DOHH2 (cell line): ENCODE measurements around the gene DNAJC18.

Source experiments
- H3F3A ChIP-seq: fragments of 200-600 bp; sonication (generic), shearing (Covaris generic); 2 replicates; pipeline ENCODE4 v1.6.0; 2016; ENCODE audit warnings: antibody characterized with exemption, mild to moderate bottlenecking; ENCODE audit not compliant: control insufficient read depth, insufficient read depth
- H3K27ac ChIP-seq: fragments of 200-600 bp; sonication (generic); 2 replicates; pipeline ENCODE4 v1.5.1; 2014; ENCODE audit warnings: low read depth, mild to moderate bottlenecking, low read length, moderate library complexity
- H3K27me3 ChIP-seq: fragments of 200-600 bp; sonication (generic); 2 replicates; pipeline ENCODE4 v1.6.1; 2014; ENCODE audit warnings: mild to moderate bottlenecking, low read length, mixed read lengths; ENCODE audit not compliant: control insufficient read depth
- H3K36me3 ChIP-seq: fragments of 200-600 bp; sonication (generic); 2 replicates; pipeline ENCODE4 v1.6.1; 2014; ENCODE audit warnings: mild to moderate bottlenecking, low read length, moderate library complexity, mixed read lengths; ENCODE audit not compliant: control insufficient read depth
- H3K4me1 ChIP-seq: fragments of 200-600 bp; sonication (generic); 2 replicates; pipeline ENCODE4 v1.6.1; 2014; ENCODE audit warnings: mild to moderate bottlenecking, low read length, mixed read lengths; ENCODE audit not compliant: control insufficient read depth
- H3K4me2 ChIP-seq: fragments of 200-600 bp; sonication (generic); 2 replicates; pipeline ENCODE4 v1.6.0; 2014; ENCODE audit warnings: mild to moderate bottlenecking, low read length, moderate library complexity
- H3K4me3 ChIP-seq: fragments of 200-600 bp; sonication (generic); 2 replicates; pipeline ENCODE4 v1.5.1; 2014; ENCODE audit warnings: mild to moderate bottlenecking, low read length, mixed read lengths
- H3K79me2 ChIP-seq: fragments of 200-600 bp; sonication (generic); 2 replicates; pipeline ENCODE4 v1.6.1; 2014; ENCODE audit warnings: mild to moderate bottlenecking, low read length, mixed read lengths; ENCODE audit not compliant: control insufficient read depth
- H3K9me2 ChIP-seq: fragments of 200-600 bp; sonication (generic); replicated peaks from 2 replicates; pipeline ENCODE4 v1.6.1; 2014; ENCODE audit warnings: mild to moderate bottlenecking, low read length, mixed read lengths; ENCODE audit not compliant: control insufficient read depth
- H3K9me3 ChIP-seq: fragments of 200-600 bp; sonication (generic); 2 replicates; pipeline ENCODE4 v1.6.1; 2014; ENCODE audit warnings: antibody characterized with exemption, low read length, mixed read lengths; ENCODE audit not compliant: control insufficient read depth, insufficient read depth
- H4K20me1 ChIP-seq: fragments of 200-600 bp; sonication (generic); 2 replicates; pipeline ENCODE4 v1.6.0; 2014; ENCODE audit warnings: low read depth, mild to moderate bottlenecking, antibody characterized with exemption, low read length, moderate library complexity; ENCODE audit not compliant: control insufficient read depth, insufficient read depth
- EZH2phosphoT487 ChIP-seq: fragments of 200-600 bp; sonication (generic); IDR thresholded peaks from 2 replicates; pipeline ENCODE4 v1.6.1; 2017; ENCODE audit warnings: borderline replicate concordance, mild to moderate bottlenecking, antibody characterized with exemption, low read length, moderate library complexity, mixed read lengths
- TF ChIP-seq, protein P1 (sequence below): fragments of 200-600 bp; sonication (generic); IDR thresholded peaks from one replicate; pipeline ENCODE4 v1.5.1; 2014; ENCODE audit warnings: antibody characterized with exemption, mild to moderate bottlenecking, low read depth, low read length; ENCODE audit not compliant: poor library complexity, severe bottlenecking

The DNAJC18 gene

DNA sequence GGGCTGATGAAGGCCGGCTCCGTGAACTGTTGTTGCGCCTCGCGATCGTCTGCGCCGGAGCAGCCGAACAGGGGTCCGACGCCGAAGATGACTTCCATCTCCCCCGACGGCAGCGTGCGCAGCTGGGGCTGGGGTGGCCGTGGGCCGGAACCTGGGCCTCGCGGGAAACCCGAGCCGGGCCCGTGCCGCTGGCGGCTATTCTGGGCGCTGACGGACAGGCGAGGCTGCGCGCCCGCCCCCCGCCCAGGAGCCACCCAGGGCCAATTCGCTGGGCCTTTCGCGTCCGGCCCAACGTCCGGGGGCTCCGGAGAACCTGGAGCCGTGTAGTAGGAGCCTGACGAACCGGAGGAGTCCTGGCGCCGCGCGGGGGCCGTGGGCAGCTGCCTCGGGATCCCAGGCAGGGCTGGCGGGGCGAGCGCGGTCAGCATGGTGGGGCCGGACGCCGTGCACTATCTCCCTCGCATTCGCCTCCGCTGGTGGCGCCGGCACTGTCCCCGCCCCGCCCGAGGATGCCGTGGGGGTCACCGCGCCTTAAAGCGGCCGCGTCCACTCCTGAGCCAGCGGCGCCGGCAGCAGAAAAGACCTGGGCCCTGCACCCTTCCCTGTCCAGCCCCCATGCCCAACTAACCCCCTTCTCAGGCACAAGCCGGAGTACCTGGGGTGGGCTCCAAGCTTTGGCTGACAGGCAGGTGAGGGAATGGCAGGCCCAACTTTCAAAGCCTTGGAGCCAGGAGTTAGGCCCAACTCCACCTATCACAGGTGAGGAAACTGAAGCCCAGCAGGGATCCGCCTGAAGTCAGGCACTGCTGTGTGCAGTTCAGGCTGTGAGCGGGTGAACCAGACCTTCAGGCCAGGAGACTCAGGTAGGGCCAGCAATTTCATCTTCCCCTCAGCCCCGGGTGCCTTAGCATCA lies 44.4 kb downstream of the DNAJC18 start, which contains the start of gene PROB1:
Gene PROB1, minus strand, starts transcription at position 451 of the 913 bp plus-strand sequence. Its CDS starts 23 bp downstream, at position 428.
- TF ChIP-seq, protein P1, sequence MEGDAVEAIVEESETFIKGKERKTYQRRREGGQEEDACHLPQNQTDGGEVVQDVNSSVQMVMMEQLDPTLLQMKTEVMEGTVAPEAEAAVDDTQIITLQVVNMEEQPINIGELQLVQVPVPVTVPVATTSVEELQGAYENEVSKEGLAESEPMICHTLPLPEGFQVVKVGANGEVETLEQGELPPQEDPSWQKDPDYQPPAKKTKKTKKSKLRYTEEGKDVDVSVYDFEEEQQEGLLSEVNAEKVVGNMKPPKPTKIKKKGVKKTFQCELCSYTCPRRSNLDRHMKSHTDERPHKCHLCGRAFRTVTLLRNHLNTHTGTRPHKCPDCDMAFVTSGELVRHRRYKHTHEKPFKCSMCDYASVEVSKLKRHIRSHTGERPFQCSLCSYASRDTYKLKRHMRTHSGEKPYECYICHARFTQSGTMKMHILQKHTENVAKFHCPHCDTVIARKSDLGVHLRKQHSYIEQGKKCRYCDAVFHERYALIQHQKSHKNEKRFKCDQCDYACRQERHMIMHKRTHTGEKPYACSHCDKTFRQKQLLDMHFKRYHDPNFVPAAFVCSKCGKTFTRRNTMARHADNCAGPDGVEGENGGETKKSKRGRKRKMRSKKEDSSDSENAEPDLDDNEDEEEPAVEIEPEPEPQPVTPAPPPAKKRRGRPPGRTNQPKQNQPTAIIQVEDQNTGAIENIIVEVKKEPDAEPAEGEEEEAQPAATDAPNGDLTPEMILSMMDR, result no peak
- TF ChIP-seq EZH2phosphoT487, result no peak
- peaks cover 57% of the 10 kb centered on the region for H3K36me3 ChIP-seq
- H3K4me1 ChIP-seq, result peaks cover 58% of the 10 kb centered on the region
- H3K4me2 ChIP-seq, result peak within 1 kb of the TSS; percentile 99
- no peaks in the 10 kb centered on the region for H4K20me1 ChIP-seq
- H3K9me2 ChIP-seq, result no peaks in the 10 kb centered on the region
- no peaks in the 10 kb centered on the region for H3K9me3 ChIP-seq
- H3K79me2 ChIP-seq, result peaks cover 60% of the 10 kb centered on the region
- peak within 1 kb of the TSS; percentile 99 for H3K4me3 ChIP-seq
- 0 out of 2 replicates have a peak within 1 kb of the TSS, but pooled peaks have one; percentile 99 for H3K27ac ChIP-seq
- peaks cover 19% of the 10 kb centered on the region for H3F3A ChIP-seq
- no peaks in the 10 kb centered on the region for H3K27me3 ChIP-seq

DNA sequence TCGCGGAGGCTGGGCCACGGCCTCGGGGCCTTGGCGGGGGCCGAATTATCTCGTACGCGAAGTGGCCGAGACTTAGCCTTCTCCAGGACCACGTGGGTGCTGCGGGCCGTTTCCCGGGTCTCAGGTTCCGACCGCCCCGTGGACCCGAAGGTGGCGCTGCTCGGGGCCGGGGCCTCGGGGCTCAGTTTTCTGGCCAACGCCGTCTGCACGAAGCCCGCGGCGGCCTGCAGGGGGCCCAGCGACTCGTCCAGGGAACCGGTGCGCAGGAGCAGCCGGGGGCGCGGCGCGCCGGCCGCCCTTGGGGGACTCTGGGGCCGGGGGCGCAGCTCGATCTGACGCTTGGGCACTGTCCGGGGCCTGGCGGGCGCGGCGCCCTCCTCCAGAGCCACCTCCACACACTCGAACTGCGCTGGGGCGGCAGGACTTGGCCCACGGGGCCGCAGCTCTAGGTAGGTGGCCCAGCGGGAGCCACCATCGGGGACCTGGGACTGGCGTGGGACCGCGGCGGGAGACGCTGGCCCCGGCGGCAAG lies 45.1 kb downstream of the DNAJC18 start:
- no peaks in the 10 kb centered on the region for H3K9me2 ChIP-seq
- H3K4me1 ChIP-seq, result peaks cover 64% of the 10 kb centered on the region
- no peaks in the 10 kb centered on the region for H3K9me3 ChIP-seq
- peaks cover 64% of the 10 kb centered on the region for H3K36me3 ChIP-seq
- no peaks in the 10 kb centered on the region for H4K20me1 ChIP-seq
- peak overlapping the region; percentile 99 for H3K4me3 ChIP-seq
- peaks cover 67% of the 10 kb centered on the region for H3K79me2 ChIP-seq
- peak overlapping the region; percentile 99 for H3K4me2 ChIP-seq
- peaks cover 18% of the 10 kb centered on the region for H3F3A ChIP-seq
- TF ChIP-seq, protein P1, result peak; percentile 57
- no peak for TF ChIP-seq EZH2phosphoT487
- 0 out of 2 replicates have a peak overlapping the region, but pooled peaks have one; percentile 99 for H3K27ac ChIP-seq
- no peaks in the 10 kb centered on the region for H3K27me3 ChIP-seq

DNA sequence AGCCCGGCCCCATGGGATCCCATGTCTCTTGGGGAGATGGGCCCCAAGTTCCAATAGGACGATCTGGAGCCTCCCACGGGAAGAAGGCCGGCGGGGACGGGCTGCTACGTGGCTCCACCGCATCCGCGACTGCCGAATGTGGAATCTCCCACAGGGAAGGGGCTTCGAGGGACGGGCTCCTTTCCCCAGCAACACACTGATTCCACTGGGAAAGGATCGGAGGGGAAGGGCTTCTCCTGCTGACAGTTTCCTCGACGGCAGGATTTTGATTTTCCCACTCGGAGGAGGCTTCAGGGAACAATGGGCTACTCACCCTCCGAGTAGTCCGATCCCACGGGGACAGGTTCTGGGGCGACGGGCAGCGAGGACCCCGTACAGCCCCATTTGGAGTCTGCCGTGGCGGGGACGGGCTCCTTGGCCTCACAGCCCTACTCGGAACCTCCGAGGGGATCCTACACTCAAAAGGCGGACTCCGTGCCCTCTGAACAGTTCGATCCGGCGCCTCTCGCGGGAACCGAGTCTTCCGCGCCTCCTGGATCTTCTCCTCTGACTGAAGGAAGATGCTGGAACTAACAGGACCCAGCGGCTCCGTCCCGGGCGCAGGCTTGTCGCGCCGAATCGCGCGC lies 45.7 kb downstream of the DNAJC18 start:
- no peaks in the 10 kb centered on the region for H3K27me3 ChIP-seq
- H3K4me2 ChIP-seq, result peak overlapping the region; percentile 99
- H3K4me1 ChIP-seq, result peaks cover 65% of the 10 kb centered on the region
- H4K20me1 ChIP-seq, result no peaks in the 10 kb centered on the region
- H3K4me3 ChIP-seq, result peak overlapping the region; percentile 99
- TF ChIP-seq, protein P1, result no peak
- no peak for TF ChIP-seq EZH2phosphoT487
- H3K9me2 ChIP-seq, result no peaks in the 10 kb centered on the region
- H3K9me3 ChIP-seq, result no peaks in the 10 kb centered on the region
- H3F3A ChIP-seq, result peaks cover 21% of the 10 kb centered on the region
- peaks cover 69% of the 10 kb centered on the region for H3K36me3 ChIP-seq
- peaks cover 73% of the 10 kb centered on the region for H3K79me2 ChIP-seq
- H3K27ac ChIP-seq, result peak overlapping the region; percentile 99
